GM21737 (cell line): ENCODE results near the gene DPYSL4.

ENCODE experiments used
- ATAC-seq: cut with Tn5 transposase; IDR thresholded peaks from one replicate; pipeline ENCODE4 v1.9.1; 2021; ENCODE audit warnings: mild to moderate bottlenecking, moderate library complexity; ENCODE audit not compliant: unreplicated experiment

The DPYSL4 gene

DNA sequence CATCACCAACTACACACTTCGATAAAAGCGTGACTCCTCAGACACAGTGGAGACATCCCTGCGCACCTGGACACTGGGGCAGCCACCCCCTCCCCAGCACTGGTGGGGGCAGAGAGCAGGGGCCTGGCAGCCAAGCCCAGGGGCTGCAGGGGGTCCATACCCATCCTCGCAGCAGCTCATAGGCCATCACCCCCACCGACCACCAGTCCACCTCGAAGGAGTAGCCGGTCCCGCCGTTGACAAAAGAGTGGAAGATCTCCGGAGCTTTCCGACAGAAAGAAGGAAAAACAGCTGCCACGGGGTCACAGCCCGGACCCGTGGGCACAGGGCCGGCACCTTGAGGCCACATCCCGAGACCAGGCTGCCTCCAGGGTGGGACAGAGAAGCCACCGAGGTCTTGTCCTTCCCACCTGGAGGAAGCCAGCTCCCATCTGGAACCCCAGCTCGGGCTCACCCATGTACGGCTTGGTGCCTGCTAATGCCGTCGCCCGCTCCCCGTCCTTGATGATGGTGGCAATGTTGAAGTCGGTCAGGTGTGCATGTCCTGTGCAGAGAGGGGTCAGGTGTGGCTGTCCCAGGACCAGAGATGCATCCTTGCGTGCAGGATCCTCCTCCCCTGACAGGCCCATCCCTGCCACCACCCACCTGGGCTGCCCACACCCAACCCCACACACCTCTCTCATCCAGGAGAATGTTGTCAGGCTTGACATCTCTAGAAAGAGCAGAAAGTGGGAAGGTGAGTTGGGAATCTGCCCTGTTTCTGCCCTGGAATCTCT is 38.5 kb downstream of the DPYSL4 start:
- ATAC-seq, result no peak

DNA sequence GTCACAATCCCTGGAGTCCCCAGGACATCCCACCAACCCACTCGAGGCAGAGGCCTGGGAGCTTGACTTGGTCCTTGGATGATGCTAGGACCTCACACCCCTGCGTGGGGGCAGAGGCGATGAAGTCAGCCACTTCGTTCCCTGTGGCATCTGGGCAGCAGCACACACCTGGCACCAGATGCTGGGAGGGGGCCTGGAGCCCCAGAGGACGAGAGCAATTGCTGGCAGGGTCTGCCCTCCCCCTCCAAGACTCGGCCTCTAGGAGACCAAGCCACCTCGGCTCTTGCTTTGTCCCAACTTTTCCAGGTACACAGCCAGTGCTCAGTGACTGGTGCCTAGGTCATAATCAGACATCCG is 39.1 kb downstream of the DPYSL4 start:
- ATAC-seq, result no peak

DNA sequence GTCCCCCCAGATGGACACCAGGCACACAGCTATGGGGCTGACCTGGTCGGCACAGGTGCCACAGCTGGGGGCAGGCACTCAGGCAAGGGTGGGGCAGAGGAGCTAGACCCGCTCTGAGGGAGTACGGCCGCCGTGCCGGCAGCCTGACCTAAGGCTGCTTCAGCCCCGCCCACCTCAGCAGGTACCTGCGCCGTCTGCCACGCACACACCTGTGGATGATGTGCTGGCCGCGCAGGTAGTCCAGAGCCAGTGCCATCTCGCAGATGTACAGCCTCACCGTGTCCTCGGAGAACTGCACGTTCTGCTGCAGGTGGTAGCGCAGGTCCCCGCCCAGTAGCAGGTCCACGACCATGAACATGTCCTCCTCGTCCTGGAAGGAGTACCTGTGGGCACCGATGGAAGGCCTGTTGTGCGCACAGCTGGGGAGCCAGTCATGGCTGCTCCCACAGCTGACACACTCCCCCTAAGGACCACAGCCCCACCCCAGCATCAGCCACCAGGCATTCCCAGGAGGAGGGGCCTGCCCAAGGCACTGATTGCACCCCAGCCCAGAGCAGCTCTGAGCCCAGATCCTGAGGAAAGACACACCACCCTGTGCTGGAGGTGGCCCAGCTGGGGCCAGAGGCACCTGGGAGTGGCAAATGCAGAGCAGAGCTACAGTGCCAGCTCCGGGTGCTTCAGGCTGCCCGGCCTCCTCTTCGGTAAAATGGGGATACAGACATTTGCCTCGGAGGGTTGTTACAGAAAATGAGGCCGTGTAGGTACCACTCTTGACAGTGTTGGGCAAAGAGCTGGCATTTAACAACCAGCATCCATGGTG is 40.0 kb downstream of the DPYSL4 start:
- ATAC-seq, result no peak

DNA sequence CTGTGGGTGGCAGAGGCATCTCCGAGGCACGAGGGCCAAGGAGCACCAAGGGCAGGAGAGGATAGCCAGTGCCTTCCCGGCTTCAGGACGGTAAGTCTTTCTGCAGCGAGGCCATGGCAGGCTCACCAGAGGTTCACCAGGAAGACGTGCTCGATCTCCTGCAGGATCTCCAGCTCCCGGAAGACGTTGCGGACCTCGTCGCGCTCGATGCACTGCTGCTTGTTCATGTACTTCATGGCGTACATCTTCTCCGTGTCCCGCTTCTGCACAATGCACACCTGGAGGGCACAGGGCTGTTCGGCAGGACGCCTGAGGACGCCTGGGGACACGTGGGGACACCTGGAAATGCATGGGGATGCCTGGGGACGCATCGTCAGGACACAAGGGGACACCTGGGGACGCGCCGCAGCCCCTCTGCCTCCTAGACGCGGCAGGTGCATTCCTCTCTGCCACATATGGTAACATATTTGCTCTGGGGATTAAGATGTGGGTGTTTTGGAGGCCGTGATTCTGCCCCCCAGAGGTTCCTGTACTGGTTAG is 41.2 kb downstream of the DPYSL4 start:
- ATAC-seq, result no peak

DNA sequence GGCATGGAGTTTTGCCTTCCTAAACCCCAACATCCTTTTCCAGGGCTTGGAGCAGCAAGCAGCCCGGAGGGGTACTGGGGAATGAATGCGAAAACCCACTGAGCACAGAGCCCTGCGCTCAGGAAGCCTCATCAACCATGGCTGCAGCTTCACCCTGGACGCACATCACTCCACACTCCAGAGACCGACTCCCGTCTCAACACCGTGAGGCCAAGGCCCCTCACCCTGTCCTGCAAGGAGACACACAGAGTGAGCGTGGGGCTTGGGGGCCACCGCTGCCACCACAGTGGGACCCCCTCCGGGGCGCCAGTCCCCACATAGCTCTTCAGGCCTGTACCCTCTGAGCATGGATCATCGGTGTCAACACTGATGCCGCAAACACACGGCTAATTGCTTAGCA is 41.9 kb downstream of the DPYSL4 start:
- no peak for ATAC-seq

DNA sequence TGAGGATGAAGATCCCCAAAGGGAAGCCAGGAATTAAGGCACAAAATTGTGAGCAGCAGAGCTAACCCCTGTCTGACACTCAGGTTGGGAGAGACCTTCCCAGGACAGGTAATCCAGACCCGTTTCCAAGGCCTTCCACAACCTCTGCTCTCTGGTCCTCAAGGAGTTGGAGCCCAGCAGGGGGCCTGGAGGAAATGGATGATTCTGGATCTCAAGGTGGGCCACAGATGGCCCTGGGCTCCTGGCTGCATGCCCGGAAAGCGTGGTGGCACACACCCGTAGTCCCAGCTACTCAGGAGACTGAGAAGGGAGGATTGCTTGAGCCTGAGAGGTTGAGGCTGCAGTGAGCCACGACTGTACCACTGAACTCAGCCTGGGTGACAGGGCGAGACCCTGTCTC is 42.3 kb downstream of the DPYSL4 start:
- no peak for ATAC-seq

DNA sequence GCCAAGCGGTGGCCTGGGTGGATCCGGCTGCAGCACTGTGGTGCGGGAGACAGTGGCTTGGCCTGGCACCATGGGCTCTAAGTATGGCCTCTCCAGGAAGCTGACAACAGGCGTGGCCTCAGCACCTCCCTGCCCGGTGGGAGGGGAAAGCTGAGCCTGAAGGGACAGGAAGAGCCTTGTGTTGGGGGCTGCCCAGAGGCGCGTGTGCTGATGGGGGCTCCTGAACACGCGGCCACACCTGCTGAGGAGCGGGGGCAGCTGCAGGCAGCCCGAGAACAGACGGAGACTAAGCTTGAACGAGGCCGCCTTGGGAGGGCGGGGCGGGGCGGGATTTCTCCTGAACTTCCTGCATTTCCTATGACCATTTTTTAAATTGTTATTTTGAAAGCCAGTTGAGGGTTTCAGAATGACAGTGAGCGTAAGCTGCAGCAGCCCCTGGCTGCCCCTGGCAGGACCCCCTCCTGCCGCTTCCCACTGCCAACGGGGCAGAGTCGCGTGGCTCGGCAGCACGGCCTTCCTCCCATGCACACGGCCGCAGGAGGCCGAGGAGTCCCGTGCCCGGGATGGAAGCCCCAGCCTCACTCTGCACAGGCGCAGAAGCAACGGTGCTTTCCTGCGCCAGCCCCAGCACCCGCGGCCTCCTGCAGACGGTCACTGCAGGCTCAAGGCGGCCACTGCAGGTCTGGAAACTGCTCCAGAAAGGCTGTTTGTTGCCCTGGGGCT is 43.2 kb downstream of the DPYSL4 start:
- ATAC-seq, result peak; percentile 53

DNA sequence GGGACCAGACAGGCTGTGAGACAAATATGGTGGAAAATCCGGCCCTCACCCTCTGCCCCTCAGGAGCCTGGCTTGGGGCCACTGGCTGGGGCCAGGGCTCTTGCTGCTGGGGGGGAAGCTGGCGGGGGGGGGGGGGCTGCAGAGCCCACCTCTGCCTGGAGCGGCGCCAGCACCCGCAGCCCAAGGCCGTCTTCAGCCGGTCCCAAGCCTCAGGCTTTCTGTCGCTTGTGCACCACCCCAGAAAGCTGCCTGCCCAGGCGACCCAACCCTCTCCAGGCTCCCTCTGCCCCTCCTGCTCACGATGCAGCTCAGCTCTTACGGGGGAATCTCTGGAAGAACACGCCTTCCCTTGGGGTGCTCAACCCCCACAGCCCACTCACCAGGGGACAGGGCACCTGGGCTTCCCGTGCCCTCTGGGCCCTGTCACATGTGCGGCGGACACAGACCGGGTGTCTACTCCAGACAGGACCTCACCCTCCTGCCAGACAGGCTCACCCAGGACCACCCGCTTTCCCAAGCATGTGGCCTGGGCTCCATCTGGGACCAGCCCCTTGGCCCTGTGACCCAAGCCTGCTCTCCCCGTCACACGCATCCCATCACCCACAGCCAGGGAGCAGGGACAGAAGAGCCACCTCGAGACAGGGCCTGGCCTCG is 43.9 kb downstream of the DPYSL4 start:
- ATAC-seq, result no peak

DNA sequence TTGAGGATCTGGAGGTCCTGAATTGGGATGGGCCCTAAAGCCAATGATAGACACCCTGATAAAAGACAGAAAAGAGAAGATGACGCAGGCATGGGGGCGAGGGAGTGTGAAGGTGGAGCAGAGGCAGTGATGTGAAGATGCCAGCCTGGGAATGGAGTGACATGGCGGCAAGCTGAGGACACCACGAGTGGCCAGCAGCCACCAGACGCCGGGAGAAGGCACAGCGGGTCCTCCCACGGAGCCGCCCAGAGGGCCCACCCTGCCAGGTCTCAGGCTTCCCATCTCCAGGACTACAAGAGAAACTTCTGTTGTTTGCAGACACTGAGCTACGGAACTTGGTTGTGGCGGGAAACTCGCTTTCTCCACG is 44.9 kb downstream of the DPYSL4 start:
- ATAC-seq, result no peak

DNA sequence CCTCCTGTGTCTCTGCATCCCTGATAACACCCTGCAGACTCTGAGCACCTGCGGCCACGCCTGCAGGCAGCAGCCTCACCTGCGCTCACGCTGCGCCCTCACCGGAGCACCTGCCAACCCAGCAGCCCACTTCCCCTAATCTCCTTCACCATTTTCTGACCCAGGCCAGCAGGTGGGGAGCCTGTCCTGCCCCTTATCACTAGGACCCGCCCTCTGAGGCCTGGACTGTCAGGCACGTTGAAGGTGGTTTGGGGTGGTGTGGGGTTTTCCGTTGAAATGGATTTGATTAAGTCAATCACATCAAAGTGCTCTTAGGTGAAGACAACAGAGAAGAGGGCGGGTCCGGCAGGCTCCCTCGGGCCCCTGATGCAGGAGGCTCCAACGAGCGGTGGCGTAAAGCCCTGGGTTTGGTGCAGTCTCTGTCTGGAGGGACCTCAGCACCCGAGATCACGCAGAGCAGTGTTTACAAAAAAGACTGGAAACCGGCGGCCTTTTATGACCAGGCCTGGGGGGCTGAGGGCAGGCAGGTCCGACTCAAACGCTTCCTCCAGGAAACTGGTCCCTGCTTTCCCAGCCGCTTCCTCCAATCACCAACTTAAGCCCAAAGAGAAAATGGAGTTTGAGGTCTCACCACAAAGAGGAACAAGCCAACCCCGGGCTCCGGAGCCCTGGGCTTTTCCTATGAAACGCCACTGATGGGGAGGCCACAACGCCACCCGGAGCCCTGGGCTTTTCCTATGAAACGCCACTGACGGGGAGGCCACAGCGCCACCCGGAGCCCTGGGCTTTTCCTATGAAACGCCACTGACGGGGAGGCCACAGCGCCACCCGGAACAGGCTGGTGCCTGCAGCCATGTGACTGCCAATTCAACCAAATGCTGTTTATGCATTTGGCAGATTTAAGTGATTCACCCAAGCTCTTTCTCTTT is 45.5 kb downstream of the DPYSL4 start:
- no peak for ATAC-seq

DNA sequence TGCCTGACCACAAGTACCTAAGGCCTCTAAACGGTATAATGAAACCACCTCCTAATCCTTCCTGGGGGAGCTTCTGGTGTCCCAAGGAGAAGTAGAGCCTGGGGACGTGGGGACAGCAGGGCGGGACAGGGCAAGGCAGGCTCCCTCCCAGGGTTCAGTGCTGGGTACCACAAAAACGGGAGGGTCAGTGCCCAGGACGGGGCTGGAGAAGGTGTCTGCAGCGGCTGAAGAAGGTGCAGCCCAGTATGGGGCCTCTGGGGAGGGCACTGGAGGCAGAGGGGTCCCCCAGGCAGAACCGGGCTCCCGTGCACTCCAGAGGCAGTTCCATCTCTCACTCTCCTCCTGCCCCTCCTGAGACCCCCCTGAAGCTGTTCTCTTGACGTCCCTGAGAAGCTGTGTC is 46.2 kb downstream of the DPYSL4 start:
- ATAC-seq, result no peak

DNA sequence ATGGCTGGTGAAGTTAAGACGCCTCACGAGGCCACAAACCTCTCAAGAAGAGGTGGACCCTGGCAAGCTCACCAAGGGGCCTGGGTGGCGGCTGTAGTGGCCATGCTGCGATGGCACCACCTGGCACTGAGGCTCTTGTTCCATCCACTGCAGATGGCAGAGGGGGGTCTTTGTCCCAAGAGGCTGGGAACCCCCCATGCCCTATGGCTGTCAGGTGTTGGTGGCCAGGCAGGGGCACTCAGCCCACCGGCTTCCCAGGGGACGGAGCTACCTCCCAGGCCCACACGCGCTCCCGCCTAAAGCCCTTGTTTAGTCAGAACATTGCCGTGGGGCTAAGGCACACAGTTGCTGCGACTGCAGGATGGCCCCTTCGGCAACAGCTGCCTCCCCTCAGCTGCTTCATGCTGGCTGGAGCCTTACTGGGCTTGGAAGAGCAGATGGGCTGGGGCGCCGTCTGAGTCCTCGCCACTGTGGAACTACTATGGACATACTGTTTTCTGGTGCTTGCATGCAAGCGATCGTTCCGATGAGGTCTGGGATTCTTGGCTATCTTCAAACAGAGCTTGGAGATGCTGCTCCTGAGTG is 46.8 kb downstream of the DPYSL4 start:
- no peak for ATAC-seq

DNA sequence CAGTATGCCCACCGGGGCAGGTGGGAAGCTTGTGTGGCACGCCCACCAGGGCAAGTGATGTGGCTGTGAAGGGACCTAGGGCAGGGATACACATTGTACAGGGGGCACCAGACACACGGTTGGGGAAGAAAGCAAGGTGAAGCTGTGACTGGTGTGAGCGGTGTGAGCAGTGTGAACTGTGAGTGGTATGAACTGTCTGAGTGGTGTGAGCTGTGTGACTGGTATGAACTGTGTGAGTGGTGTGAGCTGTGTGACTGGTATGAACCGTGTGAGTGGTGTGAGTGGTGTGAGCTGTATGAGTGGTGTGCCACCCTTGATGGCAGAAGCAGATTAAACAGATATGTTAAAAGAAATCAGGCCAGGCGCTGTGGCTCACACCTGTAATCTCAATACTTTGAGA is 48.1 kb downstream of the DPYSL4 start:
- ATAC-seq, result no peak

DNA sequence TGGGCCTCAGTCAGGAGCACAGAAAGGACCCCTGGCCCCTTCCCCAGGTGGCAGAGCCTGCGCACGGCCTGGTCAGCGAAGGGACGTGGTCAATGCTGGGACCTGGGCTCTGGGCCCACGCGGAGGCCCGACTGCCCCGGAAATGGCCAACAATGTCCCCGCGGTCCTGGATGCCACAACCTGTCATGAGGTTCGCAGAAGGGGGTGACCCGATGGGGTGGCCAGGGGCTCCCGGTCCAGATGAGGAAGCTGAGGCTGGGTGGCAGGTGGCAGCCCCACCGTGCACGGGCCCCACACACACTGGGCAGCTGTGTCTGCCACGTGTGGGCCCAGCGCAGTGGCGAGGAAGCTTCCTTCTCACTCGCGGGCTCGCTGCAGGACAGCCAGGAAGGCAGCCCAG is 49.4 kb downstream of the DPYSL4 start:
- ATAC-seq, result no peak

DNA sequence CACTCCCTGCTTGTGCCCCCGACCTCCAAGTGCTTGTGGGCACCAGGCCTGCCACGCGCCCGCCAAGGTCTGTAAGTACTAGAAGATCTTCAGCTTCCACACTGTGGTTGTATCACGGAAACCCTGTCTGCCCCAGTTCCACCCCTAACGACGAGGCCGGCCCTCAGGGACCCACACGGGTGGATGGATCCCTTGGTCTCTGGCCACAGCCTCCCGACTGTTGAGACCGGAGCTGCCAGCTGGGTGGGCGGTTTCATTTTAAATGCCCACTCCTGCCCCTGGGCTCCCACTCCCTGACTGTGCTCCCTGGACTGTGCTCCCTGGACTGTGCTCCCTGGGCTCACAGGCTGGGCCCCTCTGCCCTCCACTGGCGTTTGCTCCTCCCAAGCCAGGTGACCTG is 50.1 kb downstream of the DPYSL4 start:
- ATAC-seq, result no peak

DNA sequence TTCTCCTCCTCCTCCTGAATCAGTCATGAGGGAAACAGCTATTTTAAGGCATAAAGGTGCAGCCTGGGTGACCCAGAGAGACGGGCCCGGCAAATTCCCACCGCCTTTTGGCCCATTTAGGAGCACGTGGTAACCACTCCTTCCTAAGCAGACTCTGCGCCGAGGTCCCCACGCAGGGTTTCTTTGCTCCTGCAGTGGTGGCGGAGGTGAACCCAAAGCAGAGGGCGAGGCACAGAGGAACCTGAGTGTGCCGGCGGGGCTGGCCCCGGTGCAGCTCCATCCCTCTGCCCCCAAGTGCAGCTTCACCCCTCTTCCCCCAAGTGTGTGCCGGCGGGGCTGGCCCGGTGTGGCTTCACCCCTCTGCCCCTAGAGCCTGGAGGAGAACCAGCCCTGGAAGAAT is 50.6 kb downstream of the DPYSL4 start:
- ATAC-seq, result no peak

DNA sequence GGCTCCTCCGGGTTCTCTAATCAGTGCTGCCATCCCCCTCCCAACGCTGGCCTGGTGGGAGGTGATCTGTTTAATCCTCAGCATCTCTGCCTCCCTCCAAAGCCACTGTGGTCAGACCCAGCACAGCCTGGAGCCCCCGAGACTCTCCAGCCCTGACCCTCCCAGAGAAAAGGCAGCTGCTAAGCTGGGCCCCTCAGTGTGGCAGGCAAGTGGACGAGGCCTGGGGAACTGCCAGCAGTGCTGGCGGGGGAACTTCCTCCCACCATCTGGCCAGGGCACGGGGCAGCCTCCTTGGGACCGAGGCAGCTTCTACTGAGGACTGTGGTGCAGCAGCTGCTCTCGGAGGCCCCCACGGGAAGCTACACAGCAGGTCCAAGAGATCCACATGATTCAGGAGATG is 51.1 kb downstream of the DPYSL4 start:
- no peak for ATAC-seq

DNA sequence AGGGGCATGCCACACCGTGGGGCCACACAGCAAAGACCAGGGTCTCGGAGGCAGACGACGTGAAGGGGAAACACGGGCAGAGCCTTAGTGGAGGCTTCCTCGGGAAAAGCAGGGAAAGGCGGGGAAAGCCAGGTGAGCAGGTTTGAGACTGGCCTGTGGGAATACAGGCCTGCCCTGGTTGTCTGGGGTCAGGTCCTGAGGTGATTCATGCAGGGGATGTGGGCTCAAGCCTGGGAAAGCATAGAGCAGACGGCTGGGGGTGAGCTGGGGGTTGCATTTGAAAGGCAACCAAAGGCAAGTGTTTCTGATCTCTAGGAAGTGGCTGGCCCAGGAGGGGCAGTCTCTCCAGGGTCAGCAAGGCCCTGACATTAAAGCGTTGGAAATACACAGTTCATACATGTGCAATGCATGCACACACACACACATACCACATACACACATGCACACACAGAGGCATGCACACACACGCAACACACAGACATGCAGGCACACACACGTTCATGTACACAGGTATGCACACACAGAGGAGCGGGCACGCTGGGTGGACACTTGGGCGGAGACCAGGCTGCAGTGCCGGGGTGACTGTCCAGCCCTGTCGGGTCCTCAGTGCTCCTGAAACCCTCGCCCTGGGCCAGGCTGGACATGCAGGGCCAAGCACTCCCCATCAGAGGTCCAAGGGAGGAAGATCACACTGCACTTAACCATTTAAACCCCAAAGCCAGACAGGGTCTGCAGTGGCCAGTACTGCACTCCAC is 51.8 kb downstream of the DPYSL4 start:
- ATAC-seq, result no peak
